GM12874 (cell line): ENCODE data around the gene SIRT1.

Experiments used
- CTCF ChIP-seq: IDR thresholded peaks from 2 replicates; pipeline ENCODE4 v1.5.1; 2011; ENCODE audit warnings: low read depth, mild to moderate bottlenecking, control low read depth, low read length, moderate library complexity; ENCODE audit not compliant: insufficient read depth

Gene SIRT1

DNA sequence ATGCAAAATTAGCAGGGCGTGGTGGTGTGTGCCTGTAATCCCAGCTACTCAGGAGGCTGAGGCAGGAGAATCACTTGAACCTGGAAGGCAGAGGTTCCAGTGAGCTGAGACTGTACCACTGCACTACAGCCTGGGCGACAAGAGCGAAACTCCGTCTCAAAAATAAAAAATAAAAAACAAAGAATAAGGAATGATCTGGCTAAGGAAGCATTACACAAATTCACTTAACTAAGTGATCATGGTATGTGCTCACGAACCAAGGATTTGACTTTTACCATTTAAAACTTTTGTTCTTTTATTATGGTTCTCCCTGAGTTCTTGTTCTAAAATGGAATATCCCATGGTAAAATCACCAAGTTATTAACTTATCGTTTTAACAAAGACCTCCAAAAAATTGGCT is 71.2 kb downstream of the SIRT1 start:
- TF ChIP-seq CTCF: no peak

GRCh38 chr10:67959839-67960476 is 75.5 kb downstream of the SIRT1 start:
- no peak for TF ChIP-seq CTCF

- no peak for TF ChIP-seq CTCF
Observed at GRCh38 chr10:67965456-67965855, 81.0 kb downstream of the SIRT1 start.
